ENCODE measurements around the gene HABP2.

HABP2 gene

DNA sequence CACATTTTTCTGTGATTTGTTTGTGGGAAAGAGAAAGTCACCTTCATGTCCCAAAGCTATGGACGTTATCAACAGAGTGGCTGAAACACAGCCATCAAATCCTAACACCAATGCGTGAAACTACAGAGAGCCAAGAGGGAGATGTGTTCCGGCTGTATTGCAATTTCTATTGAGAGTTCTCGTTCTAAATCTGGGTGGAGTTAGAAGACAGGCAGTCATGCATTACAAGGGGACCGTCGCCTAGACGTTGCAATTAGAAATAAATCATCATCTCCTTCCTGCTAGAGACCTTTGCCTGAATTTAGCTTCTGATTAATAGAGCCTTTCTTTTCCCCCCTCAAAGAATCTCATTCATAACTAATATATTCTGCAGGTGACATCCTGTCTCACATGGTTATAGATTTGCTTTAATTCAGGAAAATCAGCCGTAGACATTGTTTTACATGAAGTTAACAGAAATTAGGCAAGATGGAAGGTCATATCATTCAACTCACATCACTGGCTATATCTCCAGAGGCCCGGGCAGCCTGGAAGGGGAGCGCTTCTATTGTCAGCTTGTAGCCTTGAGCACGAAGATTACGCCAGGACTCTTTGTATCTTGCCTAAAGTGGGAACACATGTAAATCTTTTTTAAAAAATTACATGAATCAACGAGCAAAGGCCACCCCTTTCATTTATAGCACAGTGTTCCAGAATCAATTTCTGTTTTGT lies 52.6 kb downstream of the HABP2 start:
- Histone ChIP-seq H3K27ac (no peak overlapping the region), H3K4me3 (no peak overlapping the region)
- no peak for DNase-seq (ENCODE audit: low spot score)
- TF ChIP-seq, protein P1, sequence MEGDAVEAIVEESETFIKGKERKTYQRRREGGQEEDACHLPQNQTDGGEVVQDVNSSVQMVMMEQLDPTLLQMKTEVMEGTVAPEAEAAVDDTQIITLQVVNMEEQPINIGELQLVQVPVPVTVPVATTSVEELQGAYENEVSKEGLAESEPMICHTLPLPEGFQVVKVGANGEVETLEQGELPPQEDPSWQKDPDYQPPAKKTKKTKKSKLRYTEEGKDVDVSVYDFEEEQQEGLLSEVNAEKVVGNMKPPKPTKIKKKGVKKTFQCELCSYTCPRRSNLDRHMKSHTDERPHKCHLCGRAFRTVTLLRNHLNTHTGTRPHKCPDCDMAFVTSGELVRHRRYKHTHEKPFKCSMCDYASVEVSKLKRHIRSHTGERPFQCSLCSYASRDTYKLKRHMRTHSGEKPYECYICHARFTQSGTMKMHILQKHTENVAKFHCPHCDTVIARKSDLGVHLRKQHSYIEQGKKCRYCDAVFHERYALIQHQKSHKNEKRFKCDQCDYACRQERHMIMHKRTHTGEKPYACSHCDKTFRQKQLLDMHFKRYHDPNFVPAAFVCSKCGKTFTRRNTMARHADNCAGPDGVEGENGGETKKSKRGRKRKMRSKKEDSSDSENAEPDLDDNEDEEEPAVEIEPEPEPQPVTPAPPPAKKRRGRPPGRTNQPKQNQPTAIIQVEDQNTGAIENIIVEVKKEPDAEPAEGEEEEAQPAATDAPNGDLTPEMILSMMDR (IDR thresholded peaks at IDR 0.05): no peak

DNA sequence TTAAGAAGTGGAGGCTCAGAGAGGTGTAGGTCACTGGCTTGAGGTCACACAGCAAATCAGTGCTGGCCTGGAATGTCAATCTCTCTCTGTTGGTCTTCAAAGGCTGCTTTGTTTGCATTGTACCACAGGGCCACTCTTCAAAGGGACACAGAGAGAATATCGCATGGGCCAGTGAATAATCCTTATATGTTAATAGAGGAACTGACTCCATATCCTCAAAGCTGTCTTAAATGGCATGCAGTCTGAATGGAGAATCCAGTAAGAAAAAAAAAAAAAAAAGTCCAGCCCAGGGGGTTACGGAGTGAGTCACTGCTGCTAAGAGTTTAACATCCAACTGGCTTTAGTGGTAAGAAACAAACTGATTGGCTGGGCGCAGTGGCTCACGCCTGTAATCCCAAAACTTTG lies 56.9 kb downstream of the HABP2 start:
- no peak for DNase-seq (ENCODE audit: low spot score)
- TF ChIP-seq, protein P1 (IDR thresholded peaks at IDR 0.05): no peak
- Histone ChIP-seq H3K27ac (no peak overlapping the region), H3K4me3 (no peak overlapping the region)

DNA sequence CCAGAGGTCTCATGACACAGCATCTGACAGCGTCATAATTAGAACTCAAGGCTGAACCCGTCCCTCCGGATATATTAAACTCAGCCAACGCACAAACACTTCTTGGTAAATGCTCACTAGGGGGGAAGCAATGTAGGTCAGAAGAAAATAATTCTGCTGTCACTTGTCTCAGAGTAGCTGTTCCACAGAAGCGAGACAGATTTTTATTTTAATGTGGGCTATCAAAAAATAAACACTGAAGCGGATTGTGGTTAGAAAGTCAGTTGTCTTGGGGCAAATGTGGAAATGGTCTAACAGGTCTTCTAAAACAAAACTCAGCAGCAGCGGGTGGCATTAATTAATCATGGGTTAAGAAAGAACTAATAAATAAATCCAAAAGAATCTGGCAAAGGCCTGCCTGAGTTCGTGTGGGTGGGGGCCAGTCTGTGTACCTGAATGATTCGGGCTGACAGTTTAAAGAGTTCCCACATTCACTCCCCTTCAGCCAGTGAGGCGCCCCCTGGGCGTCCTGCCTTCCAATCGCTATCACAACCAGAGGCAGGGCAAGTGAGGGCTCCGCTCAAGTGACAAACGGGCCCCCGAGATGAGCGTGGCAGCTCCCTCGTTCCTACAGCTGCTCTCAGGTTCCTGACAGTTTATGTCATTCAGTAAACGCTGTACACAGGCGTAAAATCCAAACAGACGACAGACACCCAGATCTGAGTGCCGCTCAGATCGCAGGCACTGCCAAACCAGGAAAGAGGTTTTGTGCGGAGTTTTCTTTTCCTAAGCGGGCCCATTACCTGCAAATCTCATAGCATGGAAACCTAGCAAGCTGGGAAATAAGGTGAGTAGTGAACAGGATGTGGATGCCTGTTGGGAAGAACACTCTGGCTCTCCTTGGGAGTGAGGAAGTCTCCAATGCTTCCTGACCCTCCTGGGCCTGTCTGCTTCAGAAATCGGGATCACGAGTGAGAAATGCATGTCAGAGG lies 58.1 kb downstream of the HABP2 start:
- TF ChIP-seq, protein P1 (IDR thresholded peaks at IDR 0.05): no peak
- Histone ChIP-seq H3K4me3 (no peak overlapping the region), H3K27ac (no peak overlapping the region)
- no peak for DNase-seq (ENCODE audit: low spot score)

DNA sequence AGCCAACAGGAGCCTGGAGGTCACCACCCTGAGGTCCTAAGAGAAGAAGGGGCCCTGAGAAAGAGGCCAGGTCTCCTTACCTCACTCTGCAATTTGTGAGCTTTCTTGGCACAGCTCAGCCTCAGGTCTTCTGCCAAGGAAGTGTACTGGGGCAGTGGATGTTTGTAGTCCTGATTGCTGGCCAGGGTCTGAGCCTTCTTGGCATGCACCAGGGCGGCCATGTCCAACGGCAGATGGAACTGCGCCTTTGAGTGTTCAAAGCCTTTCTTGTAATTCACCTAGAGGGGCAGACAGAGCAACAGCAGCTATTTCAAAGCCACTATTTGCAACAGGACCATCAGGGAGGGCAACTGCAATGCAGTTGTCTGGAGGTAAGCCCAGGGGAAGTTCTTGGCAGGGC lies 59.3 kb downstream of the HABP2 start:
- Histone ChIP-seq H3K27ac (no peak overlapping the region), H3K4me3 (no peak overlapping the region)
- TF ChIP-seq, protein P1 (IDR thresholded peaks at IDR 0.05): no peak
- no peak for DNase-seq (ENCODE audit: low spot score)

DNA sequence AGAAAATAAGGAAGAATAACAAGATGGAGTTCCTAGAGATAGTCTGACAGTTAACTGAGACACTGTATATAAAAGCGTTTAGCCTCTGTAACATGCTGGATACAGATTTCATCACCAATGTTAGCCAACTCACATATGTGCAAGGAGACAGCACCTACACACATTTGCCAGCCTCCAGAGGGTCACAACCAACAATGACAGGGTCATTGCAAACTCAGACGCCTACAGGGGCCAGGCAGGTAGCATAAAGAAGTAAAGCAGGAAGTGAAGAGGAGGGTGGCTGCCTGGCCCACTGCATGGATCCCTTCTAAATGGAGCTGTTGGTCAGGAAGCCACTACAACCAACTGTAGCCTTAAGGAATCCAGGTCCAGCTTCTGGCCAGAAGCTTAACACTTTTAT lies 60.6 kb downstream of the HABP2 start:
- H3K4me3 ChIP-seq: no peak overlapping the region
- H3K27ac ChIP-seq: no peak overlapping the region
- no peak for DNase-seq (ENCODE audit: low spot score)
- TF ChIP-seq, protein P1 (IDR thresholded peaks at IDR 0.05): no peak

DNA sequence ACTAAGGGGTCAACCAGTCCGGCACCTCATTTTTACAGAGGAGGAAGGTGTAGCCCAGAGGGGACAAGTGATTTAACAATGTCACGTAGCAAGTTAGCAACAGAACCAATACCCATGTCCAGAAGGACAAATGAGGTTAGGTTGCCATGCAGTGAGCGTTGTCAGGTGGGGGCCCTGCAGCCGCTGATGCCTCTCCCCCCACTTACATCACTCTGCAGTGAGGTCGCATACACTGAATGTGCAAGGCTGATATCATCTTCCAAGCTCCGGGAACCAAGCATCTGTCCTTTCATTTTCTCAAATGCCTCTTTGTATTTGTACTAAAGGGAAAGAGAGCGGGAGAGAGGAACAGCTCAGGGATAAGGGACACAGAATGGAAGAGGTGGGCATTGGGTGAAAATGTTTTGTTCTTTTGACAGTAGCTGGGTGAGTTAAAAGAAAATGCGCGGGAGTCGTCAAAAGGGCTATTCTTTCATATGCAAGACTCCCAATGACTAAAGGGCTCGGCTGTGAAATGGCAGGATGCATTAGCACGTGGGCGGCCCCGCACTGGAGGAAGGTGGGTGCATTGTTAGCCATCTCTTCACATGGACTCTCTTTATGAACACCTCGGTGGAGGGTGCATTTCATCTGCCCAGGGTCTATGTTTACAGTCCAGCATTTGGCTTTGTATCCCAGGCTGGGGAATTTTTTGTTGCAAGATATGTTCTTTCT lies 61.3 kb downstream of the HABP2 start:
- no peak overlapping the region for H3K27ac ChIP-seq
- TF ChIP-seq, protein P1 (IDR thresholded peaks at IDR 0.05): no peak
- no peak for DNase-seq (ENCODE audit: low spot score)
- no peak overlapping the region for H3K4me3 ChIP-seq

Measured in coronary artery (tissue), 2 donors.